SK-N-SH treated with all-trans-retinoic acid at 6 μM for 48 hours (cell line): ENCODE results near the gene GRM4.

Source experiments
- BACH2 ChIP-seq: fragments of 250-450 bp; sonication (Bioruptor Pico); IDR thresholded peaks from 2 replicates; pipeline ENCODE4 v1.9.0; 2021; ENCODE audit warnings: mild to moderate bottlenecking, borderline replicate concordance
- GLIS3 ChIP-seq: fragments of 250-450 bp; sonication (Bioruptor Pico); IDR thresholded peaks from 2 replicates; pipeline ENCODE4 v1.5.0; 2020; ENCODE audit warnings: mild to moderate bottlenecking, moderate library complexity
- PATZ1 ChIP-seq: fragments of 250-450 bp; sonication (Bioruptor Pico); IDR thresholded peaks from 2 replicates; pipeline ENCODE4 v1.8.0; 2020; ENCODE audit warnings: mild to moderate bottlenecking, moderate library complexity, borderline replicate concordance
- RARB ChIP-seq: fragments of 250-450 bp; sonication (Bioruptor Pico); IDR thresholded peaks from 2 replicates; pipeline ENCODE4 v1.8.0; 2021; ENCODE audit warnings: mild to moderate bottlenecking, moderate library complexity
- ZFP30 ChIP-seq: fragments of 450-650 bp; formaldehyde crosslinking; IDR thresholded peaks from 2 replicates; pipeline ENCODE4 v1.5.0; 2022; ENCODE audit warnings: mild to moderate bottlenecking, moderate library complexity
- TF ChIP-seq, protein P1 (sequence below): fragments of 250-450 bp; sonication (Bioruptor Pico); IDR thresholded peaks from 2 replicates; pipeline ENCODE4 v1.5.0; 2020; ENCODE audit warnings: mild to moderate bottlenecking, moderate library complexity

DNA sequence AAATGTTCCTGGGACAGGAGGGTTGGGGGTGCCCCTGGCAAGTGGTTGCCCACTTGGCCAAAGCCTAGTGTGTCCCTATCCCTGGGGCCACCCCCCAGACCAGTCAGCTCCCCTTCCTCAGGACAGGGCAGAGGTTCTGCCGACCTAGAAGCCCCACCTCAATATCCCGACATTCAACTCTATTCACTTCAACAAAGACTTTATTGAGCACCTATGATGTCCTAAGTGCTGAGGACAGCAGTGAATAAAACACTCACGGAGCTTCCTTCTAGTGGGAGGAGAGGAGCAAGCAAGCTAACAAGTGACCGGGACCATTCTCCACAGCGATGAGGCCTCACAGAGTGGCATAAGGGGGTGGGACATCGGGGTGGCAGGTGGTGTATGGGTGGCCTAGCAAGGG is 52.7 kb downstream of the GRM4 start:
- TF ChIP-seq RARB (CRISPR knock-in tag) (no peak), GLIS3 (CRISPR knock-in tag) (no peak), BACH2 (CRISPR knock-in tag) (no peak), PATZ1 (CRISPR knock-in tag) (no peak), ZFP30 (no peak)
- TF ChIP-seq, protein P1, sequence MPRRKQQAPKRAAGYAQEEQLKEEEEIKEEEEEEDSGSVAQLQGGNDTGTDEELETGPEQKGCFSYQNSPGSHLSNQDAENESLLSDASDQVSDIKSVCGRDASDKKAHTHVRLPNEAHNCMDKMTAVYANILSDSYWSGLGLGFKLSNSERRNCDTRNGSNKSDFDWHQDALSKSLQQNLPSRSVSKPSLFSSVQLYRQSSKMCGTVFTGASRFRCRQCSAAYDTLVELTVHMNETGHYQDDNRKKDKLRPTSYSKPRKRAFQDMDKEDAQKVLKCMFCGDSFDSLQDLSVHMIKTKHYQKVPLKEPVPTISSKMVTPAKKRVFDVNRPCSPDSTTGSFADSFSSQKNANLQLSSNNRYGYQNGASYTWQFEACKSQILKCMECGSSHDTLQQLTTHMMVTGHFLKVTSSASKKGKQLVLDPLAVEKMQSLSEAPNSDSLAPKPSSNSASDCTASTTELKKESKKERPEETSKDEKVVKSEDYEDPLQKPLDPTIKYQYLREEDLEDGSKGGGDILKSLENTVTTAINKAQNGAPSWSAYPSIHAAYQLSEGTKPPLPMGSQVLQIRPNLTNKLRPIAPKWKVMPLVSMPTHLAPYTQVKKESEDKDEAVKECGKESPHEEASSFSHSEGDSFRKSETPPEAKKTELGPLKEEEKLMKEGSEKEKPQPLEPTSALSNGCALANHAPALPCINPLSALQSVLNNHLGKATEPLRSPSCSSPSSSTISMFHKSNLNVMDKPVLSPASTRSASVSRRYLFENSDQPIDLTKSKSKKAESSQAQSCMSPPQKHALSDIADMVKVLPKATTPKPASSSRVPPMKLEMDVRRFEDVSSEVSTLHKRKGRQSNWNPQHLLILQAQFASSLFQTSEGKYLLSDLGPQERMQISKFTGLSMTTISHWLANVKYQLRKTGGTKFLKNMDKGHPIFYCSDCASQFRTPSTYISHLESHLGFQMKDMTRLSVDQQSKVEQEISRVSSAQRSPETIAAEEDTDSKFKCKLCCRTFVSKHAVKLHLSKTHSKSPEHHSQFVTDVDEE (CRISPR knock-in tag), result no peak
